GM23338 (cell line): ENCODE data around the gene OTUD5. TPM values are rescaled to one million over a fixed set of nuclear protein-coding genes. Genes with fewer than 3 reads are reported as not detected.

Experiments used
- ATAC-seq: fragments of 200-7000 bp; cut with Tn5 transposase; 3 replicates; pipeline ENCODE4 v1.9.1; 2020
- DNase-seq: peaks from one replicate; pipeline ENCODE4 v3.0.0-alpha.2; 2015; ENCODE audit warnings: low spot score
- H2AFZ ChIP-seq: fragments of 200-600 bp; sonication (generic); 2 replicates; pipeline ENCODE4 v1.8.0; 2016; ENCODE audit warnings: antibody characterized with exemption, mild to moderate bottlenecking, moderate library complexity
- H3F3A ChIP-seq: fragments of 200-600 bp; sonication (generic); replicated peaks from 2 replicates; pipeline ENCODE4 v1.8.0; 2017; ENCODE audit warnings: antibody characterized with exemption, mixed run types, low read depth
- H3K27ac ChIP-seq: fragments of 200-600 bp; sonication (generic); 2 replicates; pipeline ENCODE4 v1.6.1; 2016; ENCODE audit warnings: low read depth
- H3K27me3 ChIP-seq: fragments of 200-600 bp; sonication (generic); 2 replicates; pipeline ENCODE4 v1.8.0; 2016; ENCODE audit warnings: mild to moderate bottlenecking, mixed run types, moderate library complexity; ENCODE audit not compliant: insufficient read depth
- H3K36me3 ChIP-seq: fragments of 200-600 bp; sonication (generic); 2 replicates; pipeline ENCODE4 v1.8.0; 2016; ENCODE audit warnings: mild to moderate bottlenecking; ENCODE audit not compliant: insufficient read depth
- H3K4me1 ChIP-seq: fragments of 200-600 bp; sonication (generic); 2 replicates; pipeline ENCODE4 v1.8.0; 2016; ENCODE audit warnings: mild to moderate bottlenecking, moderate library complexity; ENCODE audit not compliant: insufficient read depth
- H3K4me2 ChIP-seq: fragments of 200-600 bp; sonication (generic); 2 replicates; pipeline ENCODE4 v1.7.1; 2017; ENCODE audit warnings: mixed run types
- H3K4me3 ChIP-seq: fragments of 200-600 bp; sonication (generic); 2 replicates; pipeline ENCODE4 v1.6.1; 2016; ENCODE audit warnings: mixed run types
- H3K79me2 ChIP-seq: fragments of 200-600 bp; sonication (generic); replicated peaks from 2 replicates; pipeline ENCODE4 v1.8.0; 2017; ENCODE audit warnings: mild to moderate bottlenecking; ENCODE audit not compliant: insufficient read depth
- H3K9me2 ChIP-seq: fragments of 200-600 bp; sonication (generic); 2 replicates; pipeline ENCODE4 v1.8.0; 2017; ENCODE audit not compliant: insufficient read depth
- H4K20me1 ChIP-seq: fragments of 200-600 bp; sonication (generic); replicated peaks from 2 replicates; pipeline ENCODE4 v1.8.0; 2017; ENCODE audit warnings: mild to moderate bottlenecking; ENCODE audit not compliant: insufficient read depth
- H3K27ac Mint-ChIP-seq: 2 replicates; pipeline ENCODE4 v1.8.0; 2020; ENCODE audit warnings: inconsistent platforms, mild to moderate bottlenecking, moderate library complexity, mixed read lengths
- H3K27me3 Mint-ChIP-seq: 3 replicates; pipeline ENCODE4 v1.8.0; 2022; ENCODE audit warnings: low read depth, mild to moderate bottlenecking, moderate library complexity, mixed read lengths, inconsistent platforms; ENCODE audit not compliant: insufficient read depth, poor library complexity
- H3K36me3 Mint-ChIP-seq: 3 replicates; pipeline ENCODE4 v1.8.0; 2021; ENCODE audit warnings: low read depth, mild to moderate bottlenecking, inconsistent platforms, moderate library complexity, mixed read lengths
- H3K4me1 Mint-ChIP-seq: 3 replicates; pipeline ENCODE4 v1.8.0; 2020; ENCODE audit warnings: mild to moderate bottlenecking, inconsistent platforms, mixed read lengths
- H3K4me3 Mint-ChIP-seq: 3 replicates; pipeline ENCODE4 v1.8.0; 2021; ENCODE audit warnings: moderate library complexity, mild to moderate bottlenecking, inconsistent platforms, mixed read lengths
- H3K9me3 Mint-ChIP-seq: 3 replicates; pipeline ENCODE4 v1.8.0; 2020; ENCODE audit warnings: moderate library complexity, mild to moderate bottlenecking, inconsistent platforms, mixed read lengths
- CREB1 ChIP-seq: fragments of 250-450 bp; sonication (Bioruptor Pico); IDR thresholded peaks from 2 replicates; pipeline ENCODE4 v1.5.0; 2020; ENCODE audit warnings: low read depth, mild to moderate bottlenecking, moderate library complexity
- EZH2phosphoT487 ChIP-seq: fragments of 200-600 bp; sonication (generic); IDR thresholded peaks from one replicate; pipeline ENCODE4 v1.8.1; 2018; ENCODE audit warnings: antibody characterized with exemption; ENCODE audit not compliant: unreplicated experiment
- JUNB ChIP-seq: IDR thresholded peaks from one replicate; pipeline ENCODE4 v1.6.1; 2016; ENCODE audit warnings: antibody characterized with exemption; ENCODE audit not compliant: unreplicated experiment
- ZNF331 ChIP-seq: fragments of 250-450 bp; sonication (Bioruptor Pico); IDR thresholded peaks from 2 replicates; pipeline ENCODE4 v1.5.0; 2020; ENCODE audit warnings: low read depth, mild to moderate bottlenecking, moderate library complexity
- polyA plus RNA-seq: library from polyadenylated mRNA; unstranded; fragments of >200 nt; fragmentation: Nextera tagmentation; extraction: Ambion mirVana; gene quantifications from 2 replicates; pipeline ENCODE4 v1.2.1, GENCODE V29; 2016
- total RNA-seq: library from RNA; depleted of rRNA; stranded (reverse); fragments of >200 nt; shearing (Covaris generic); gene quantifications from 2 replicates; pipeline ENCODE4 v1.2.3, GENCODE V29; 2014
- TF ChIP-seq, protein P1 (sequence below): fragments of 250-450 bp; sonication (Bioruptor Pico); IDR thresholded peaks from 2 replicates; pipeline ENCODE4 v1.5.0; 2020; ENCODE audit warnings: mild to moderate bottlenecking, moderate library complexity
- TF ChIP-seq, protein P2 (sequence below): IDR thresholded peaks from 2 replicates; pipeline ENCODE4 v1.6.1; 2016; ENCODE audit warnings: antibody characterized with exemption
- TF ChIP-seq, protein P3 (sequence below), 2 experiments: fragments of 200-600 bp in 1 of 2; sonication (generic) in 1 of 2; conservative IDR thresholded peaks; 2 replicates each; pipeline versions ENCODE4 v1.5.1 to v1.6.1; 2016 to 2017; ENCODE audit warnings: antibody characterized with exemption in 2 of 2, low read depth in 2 of 2, mild to moderate bottlenecking in 2 of 2, moderate library complexity in 1 of 2
- TF ChIP-seq, protein P4 (sequence below): IDR thresholded peaks from one replicate; pipeline ENCODE4 v1.6.1; 2018; ENCODE audit warnings: antibody characterized with exemption; ENCODE audit not compliant: unreplicated experiment

Gene OTUD5
- total and polyA plus RNA-seq, 2 experiments from 2014 or later, result 23.5 to 56.5 TPM

- TF ChIP-seq, protein P1, sequence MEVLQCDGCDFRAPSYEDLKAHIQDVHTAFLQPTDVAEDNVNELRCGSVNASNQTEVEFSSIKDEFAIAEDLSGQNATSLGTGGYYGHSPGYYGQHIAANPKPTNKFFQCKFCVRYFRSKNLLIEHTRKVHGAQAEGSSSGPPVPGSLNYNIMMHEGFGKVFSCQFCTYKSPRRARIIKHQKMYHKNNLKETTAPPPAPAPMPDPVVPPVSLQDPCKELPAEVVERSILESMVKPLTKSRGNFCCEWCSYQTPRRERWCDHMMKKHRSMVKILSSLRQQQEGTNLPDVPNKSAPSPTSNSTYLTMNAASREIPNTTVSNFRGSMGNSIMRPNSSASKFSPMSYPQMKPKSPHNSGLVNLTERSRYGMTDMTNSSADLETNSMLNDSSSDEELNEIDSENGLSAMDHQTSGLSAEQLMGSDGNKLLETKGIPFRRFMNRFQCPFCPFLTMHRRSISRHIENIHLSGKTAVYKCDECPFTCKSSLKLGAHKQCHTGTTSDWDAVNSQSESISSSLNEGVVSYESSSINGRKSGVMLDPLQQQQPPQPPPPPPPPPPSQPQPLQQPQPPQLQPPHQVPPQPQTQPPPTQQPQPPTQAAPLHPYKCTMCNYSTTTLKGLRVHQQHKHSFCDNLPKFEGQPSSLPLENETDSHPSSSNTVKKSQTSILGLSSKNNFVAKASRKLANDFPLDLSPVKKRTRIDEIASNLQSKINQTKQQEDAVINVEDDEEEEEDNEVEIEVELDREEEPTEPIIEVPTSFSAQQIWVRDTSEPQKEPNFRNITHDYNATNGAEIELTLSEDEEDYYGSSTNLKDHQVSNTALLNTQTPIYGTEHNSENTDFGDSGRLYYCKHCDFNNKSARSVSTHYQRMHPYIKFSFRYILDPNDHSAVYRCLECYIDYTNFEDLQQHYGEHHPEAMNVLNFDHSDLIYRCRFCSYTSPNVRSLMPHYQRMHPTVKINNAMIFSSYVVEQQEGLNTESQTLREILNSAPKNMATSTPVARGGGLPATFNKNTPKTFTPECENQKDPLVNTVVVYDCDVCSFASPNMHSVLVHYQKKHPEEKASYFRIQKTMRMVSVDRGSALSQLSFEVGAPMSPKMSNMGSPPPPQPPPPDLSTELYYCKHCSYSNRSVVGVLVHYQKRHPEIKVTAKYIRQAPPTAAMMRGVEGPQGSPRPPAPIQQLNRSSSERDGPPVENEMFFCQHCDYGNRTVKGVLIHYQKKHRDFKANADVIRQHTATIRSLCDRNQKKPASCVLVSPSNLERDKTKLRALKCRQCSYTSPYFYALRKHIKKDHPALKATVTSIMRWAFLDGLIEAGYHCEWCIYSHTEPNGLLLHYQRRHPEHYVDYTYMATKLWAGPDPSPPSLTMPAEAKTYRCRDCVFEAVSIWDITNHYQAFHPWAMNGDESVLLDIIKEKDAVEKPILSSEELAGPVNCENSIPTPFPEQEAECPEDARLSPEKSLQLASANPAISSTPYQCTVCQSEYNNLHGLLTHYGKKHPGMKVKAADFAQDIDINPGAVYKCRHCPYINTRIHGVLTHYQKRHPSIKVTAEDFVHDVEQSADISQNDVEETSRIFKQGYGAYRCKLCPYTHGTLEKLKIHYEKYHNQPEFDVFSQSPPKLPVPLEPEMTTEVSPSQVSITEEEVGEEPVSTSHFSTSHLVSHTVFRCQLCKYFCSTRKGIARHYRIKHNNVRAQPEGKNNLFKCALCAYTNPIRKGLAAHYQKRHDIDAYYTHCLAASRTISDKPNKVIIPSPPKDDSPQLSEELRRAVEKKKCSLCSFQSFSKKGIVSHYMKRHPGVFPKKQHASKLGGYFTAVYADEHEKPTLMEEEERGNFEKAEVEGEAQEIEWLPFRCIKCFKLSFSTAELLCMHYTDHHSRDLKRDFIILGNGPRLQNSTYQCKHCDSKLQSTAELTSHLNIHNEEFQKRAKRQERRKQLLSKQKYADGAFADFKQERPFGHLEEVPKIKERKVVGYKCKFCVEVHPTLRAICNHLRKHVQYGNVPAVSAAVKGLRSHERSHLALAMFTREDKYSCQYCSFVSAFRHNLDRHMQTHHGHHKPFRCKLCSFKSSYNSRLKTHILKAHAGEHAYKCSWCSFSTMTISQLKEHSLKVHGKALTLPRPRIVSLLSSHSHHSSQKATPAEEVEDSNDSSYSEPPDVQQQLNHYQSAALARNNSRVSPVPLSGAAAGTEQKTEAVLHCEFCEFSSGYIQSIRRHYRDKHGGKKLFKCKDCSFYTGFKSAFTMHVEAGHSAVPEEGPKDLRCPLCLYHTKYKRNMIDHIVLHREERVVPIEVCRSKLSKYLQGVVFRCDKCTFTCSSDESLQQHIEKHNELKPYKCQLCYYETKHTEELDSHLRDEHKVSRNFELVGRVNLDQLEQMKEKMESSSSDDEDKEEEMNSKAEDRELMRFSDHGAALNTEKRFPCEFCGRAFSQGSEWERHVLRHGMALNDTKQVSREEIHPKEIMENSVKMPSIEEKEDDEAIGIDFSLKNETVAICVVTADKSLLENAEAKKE (CRISPR knock-in tag), result no peak
- TF ChIP-seq, protein P2, sequence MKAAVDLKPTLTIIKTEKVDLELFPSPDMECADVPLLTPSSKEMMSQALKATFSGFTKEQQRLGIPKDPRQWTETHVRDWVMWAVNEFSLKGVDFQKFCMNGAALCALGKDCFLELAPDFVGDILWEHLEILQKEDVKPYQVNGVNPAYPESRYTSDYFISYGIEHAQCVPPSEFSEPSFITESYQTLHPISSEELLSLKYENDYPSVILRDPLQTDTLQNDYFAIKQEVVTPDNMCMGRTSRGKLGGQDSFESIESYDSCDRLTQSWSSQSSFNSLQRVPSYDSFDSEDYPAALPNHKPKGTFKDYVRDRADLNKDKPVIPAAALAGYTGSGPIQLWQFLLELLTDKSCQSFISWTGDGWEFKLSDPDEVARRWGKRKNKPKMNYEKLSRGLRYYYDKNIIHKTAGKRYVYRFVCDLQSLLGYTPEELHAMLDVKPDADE, result peak; percentile 48; the same call in 1 of the 2 replicates
Measured at GRCh38 chrX:48957827-48958634, 624 bp upstream of the OTUD5 start (continued).

DNA sequence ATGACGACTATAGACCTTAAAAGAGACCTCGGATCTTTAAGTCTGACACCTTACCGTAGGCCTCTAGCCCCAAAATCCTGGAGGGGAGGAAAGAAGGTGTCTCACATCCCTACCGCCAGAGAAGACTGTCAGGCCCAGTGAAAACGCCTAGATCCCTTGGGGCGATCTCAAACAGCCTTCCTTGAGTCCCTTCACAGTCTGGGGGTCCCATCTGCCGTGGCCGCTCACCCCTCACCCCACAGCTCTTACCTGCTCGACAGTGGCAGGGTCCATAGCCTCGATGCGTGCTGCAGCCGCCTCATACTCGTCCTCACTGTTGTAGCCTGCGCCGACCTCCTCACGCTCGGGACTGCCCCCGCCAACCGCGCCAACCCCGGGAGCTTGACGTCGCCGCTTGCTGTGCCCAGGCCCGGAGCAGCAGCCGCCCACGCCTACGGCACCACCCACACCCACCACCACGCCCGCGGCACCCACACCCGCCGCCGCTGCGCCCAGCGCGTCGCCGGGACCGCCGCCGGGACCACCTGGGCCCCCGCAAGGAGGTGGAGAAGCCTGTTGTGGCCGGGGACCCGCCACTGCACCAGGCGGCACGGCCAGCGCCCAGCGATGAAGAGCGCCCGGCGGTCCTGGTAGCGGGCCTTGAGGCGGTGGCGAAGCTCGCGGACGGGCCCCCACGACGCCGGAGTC is 536 bp downstream of the OTUD5 start:
- no peaks in the 10 kb centered on the region for H3K4me1 ChIP-seq
- TF ChIP-seq CREB1 (CRISPR knock-in tag), result no peak
- no peak for TF ChIP-seq JUNB
- no peak for TF ChIP-seq EZH2phosphoT487
- TF ChIP-seq, protein P2, result no peak
- TF ChIP-seq ZNF331 (CRISPR knock-in tag), result no peak
- TF ChIP-seq, protein P3, sequence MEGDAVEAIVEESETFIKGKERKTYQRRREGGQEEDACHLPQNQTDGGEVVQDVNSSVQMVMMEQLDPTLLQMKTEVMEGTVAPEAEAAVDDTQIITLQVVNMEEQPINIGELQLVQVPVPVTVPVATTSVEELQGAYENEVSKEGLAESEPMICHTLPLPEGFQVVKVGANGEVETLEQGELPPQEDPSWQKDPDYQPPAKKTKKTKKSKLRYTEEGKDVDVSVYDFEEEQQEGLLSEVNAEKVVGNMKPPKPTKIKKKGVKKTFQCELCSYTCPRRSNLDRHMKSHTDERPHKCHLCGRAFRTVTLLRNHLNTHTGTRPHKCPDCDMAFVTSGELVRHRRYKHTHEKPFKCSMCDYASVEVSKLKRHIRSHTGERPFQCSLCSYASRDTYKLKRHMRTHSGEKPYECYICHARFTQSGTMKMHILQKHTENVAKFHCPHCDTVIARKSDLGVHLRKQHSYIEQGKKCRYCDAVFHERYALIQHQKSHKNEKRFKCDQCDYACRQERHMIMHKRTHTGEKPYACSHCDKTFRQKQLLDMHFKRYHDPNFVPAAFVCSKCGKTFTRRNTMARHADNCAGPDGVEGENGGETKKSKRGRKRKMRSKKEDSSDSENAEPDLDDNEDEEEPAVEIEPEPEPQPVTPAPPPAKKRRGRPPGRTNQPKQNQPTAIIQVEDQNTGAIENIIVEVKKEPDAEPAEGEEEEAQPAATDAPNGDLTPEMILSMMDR (conservative IDR thresholded peaks at IDR 0.05; ENCODE audit: low read depth in 2 of 2), result no peak
- TF ChIP-seq, protein P4, sequence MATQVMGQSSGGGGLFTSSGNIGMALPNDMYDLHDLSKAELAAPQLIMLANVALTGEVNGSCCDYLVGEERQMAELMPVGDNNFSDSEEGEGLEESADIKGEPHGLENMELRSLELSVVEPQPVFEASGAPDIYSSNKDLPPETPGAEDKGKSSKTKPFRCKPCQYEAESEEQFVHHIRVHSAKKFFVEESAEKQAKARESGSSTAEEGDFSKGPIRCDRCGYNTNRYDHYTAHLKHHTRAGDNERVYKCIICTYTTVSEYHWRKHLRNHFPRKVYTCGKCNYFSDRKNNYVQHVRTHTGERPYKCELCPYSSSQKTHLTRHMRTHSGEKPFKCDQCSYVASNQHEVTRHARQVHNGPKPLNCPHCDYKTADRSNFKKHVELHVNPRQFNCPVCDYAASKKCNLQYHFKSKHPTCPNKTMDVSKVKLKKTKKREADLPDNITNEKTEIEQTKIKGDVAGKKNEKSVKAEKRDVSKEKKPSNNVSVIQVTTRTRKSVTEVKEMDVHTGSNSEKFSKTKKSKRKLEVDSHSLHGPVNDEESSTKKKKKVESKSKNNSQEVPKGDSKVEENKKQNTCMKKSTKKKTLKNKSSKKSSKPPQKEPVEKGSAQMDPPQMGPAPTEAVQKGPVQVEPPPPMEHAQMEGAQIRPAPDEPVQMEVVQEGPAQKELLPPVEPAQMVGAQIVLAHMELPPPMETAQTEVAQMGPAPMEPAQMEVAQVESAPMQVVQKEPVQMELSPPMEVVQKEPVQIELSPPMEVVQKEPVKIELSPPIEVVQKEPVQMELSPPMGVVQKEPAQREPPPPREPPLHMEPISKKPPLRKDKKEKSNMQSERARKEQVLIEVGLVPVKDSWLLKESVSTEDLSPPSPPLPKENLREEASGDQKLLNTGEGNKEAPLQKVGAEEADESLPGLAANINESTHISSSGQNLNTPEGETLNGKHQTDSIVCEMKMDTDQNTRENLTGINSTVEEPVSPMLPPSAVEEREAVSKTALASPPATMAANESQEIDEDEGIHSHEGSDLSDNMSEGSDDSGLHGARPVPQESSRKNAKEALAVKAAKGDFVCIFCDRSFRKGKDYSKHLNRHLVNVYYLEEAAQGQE, result no peak

More for the DNA sequence above, 536 bp downstream of the OTUD5 start:
- H3K9me2 ChIP-seq, result no peaks in the 10 kb centered on the region
- H3K27me3 ChIP-seq, result no peaks in the 10 kb centered on the region
- DNase-seq (no peak), ATAC-seq (no peak)
- H2AFZ ChIP-seq, result no peak overlapping the region
- peak overlapping the region; percentile 77 for H3K4me2 ChIP-seq
- Mint-ChIP-seq H3K9me3 (no peaks in the 10 kb centered on the region), H3K27me3 (peaks cover 14% of the 10 kb centered on the region), H3K4me1 (peaks cover 10% of the 10 kb centered on the region; the same call in 2 of the 3 replicates), H3K4me3 (peak overlapping the region; percentile 84), H3K27ac (peak overlapping the region; percentile 84), H3K36me3 (peaks cover 14% of the 10 kb centered on the region; the same call in 2 of the 3 replicates)
- peak overlapping the region; percentile 78 for H3K4me3 ChIP-seq
- H3F3A ChIP-seq, result no peaks in the 10 kb centered on the region
- no peaks in the 10 kb centered on the region; the same call in none of the 2 replicates for H4K20me1 ChIP-seq
- peaks cover 51% of the 10 kb centered on the region for H3K79me2 ChIP-seq
- H3K27ac ChIP-seq, result no peak overlapping the region
- H3K36me3 ChIP-seq, result no peaks in the 10 kb centered on the region
